Progenitor cell of endocrine pancreas (in vitro differentiated cells): ENCODE data around the gene TRIP6. TPM values are rescaled to one million over a fixed set of nuclear protein-coding genes. Genes with fewer than 3 reads are reported as not detected.

Experiments
- DNase-seq: peaks from one replicate; pipeline ENCODE4 v3.0.0; 2021; ENCODE audit warnings: low spot score; ENCODE audit not compliant: unreplicated experiment
- H3K27ac Mint-ChIP-seq: 2 replicates; pipeline ENCODE4 v1.8.0; 2021; ENCODE audit warnings: mild to moderate bottlenecking, moderate library complexity, mixed read lengths
- H3K27me3 Mint-ChIP-seq: 2 replicates; pipeline ENCODE4 v1.8.0; 2021; ENCODE audit warnings: mixed read lengths
- H3K36me3 Mint-ChIP-seq: 2 replicates; pipeline ENCODE4 v1.8.0; 2022; ENCODE audit warnings: mixed read lengths; ENCODE audit not compliant: insufficient read depth
- H3K4me1 Mint-ChIP-seq: 2 replicates; pipeline ENCODE4 v1.8.0; 2021; ENCODE audit warnings: low read depth, mixed read lengths
- H3K4me3 Mint-ChIP-seq: 2 replicates; pipeline ENCODE4 v1.8.0; 2021; ENCODE audit warnings: low read depth, mild to moderate bottlenecking, moderate library complexity, mixed read lengths
- H3K9me3 Mint-ChIP-seq: 2 replicates; pipeline ENCODE4 v1.8.0; 2021; ENCODE audit warnings: low read depth, mixed read lengths
- total RNA-seq: library from RNA; stranded (reverse); gene quantifications from 2 replicates; pipeline ENCODE4 v1.2.1, GENCODE V29; 2021
- TF ChIP-seq, protein P1 (sequence below): fragments of 200-600 bp; sonication (generic); IDR thresholded peaks from one replicate; pipeline ENCODE4 v1.5.0; 2021; ENCODE audit warnings: antibody characterized with exemption, mild to moderate bottlenecking; ENCODE audit not compliant: unreplicated experiment

Gene TRIP6
- total RNA-seq, 1 donor from 2014 or later, result 76.9 TPM

GRCh38 chr7:100863406-100863950, 3.7 kb upstream of the TRIP6 start:
- Mint-ChIP-seq H3K36me3 (peaks cover 14% of the 10 kb centered on the region), H3K27me3 (no peaks in the 10 kb centered on the region)

GRCh38 chr7:100864263-100864845, 2.8 kb upstream of the TRIP6 start:
- Mint-ChIP-seq H3K27ac (peak overlapping the region; percentile 45), H3K9me3 (no peaks in the 10 kb centered on the region), H3K36me3 (peaks cover 14% of the 10 kb centered on the region), H3K4me3 (no peak overlapping the region), H3K4me1 (peaks cover 7% of the 10 kb centered on the region), H3K27me3 (no peaks in the 10 kb centered on the region)
- TF ChIP-seq, protein P1, sequence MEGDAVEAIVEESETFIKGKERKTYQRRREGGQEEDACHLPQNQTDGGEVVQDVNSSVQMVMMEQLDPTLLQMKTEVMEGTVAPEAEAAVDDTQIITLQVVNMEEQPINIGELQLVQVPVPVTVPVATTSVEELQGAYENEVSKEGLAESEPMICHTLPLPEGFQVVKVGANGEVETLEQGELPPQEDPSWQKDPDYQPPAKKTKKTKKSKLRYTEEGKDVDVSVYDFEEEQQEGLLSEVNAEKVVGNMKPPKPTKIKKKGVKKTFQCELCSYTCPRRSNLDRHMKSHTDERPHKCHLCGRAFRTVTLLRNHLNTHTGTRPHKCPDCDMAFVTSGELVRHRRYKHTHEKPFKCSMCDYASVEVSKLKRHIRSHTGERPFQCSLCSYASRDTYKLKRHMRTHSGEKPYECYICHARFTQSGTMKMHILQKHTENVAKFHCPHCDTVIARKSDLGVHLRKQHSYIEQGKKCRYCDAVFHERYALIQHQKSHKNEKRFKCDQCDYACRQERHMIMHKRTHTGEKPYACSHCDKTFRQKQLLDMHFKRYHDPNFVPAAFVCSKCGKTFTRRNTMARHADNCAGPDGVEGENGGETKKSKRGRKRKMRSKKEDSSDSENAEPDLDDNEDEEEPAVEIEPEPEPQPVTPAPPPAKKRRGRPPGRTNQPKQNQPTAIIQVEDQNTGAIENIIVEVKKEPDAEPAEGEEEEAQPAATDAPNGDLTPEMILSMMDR, result no peak
- DNase-seq, result no peak

More at GRCh38 chr7:100863406-100863950, 3.7 kb upstream of the TRIP6 start:
- no peak for DNase-seq
- Mint-ChIP-seq H3K4me3 (no peak overlapping the region), H3K27ac (no peak overlapping the region), H3K9me3 (no peaks in the 10 kb centered on the region), H3K4me1 (peaks cover 7% of the 10 kb centered on the region)
- TF ChIP-seq, protein P1, result no peak

DNA sequence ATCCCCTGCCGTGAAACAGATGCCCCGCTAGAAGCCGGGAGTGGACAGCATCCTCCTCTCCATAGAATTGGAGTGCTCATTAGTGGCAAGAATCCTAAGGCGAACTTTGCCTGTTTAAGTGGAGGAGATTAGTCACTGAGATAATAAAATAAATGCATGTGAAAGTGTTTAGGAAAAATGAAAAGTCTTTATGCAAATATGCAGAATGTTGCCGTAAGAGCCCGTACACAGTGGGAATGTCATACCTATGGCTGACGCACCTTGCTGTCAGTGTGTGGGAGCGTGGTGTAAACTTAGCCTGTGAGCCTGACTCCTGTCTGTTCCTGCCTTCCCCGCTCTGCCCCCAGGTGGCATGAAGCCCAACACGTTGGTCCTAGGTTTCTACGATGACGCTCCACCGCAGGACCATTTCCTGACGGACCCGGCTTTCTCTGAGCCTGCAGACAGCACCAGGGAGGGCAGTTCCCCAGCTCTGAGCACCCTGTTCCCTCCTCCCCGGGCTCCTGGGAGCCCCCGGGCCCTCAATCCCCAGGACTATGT, 1.7 kb upstream of the TRIP6 start:
- H3K4me3 Mint-ChIP-seq, result no peak overlapping the region
- TF ChIP-seq, protein P1, result no peak
- H3K27me3 Mint-ChIP-seq, result no peaks in the 10 kb centered on the region
- no peaks in the 10 kb centered on the region for H3K9me3 Mint-ChIP-seq
- no peak for DNase-seq
- H3K36me3 Mint-ChIP-seq, result peaks cover 11% of the 10 kb centered on the region
- H3K4me1 Mint-ChIP-seq, result peaks cover 7% of the 10 kb centered on the region
- peak overlapping the region; percentile 59 for H3K27ac Mint-ChIP-seq

- Mint-ChIP-seq H3K36me3 (peaks cover 8% of the 10 kb centered on the region), H3K9me3 (no peaks in the 10 kb centered on the region), H3K27ac (no peak overlapping the region), H3K4me3 (peak overlapping the region; percentile 93), H3K27me3 (no peaks in the 10 kb centered on the region), H3K4me1 (peaks cover 7% of the 10 kb centered on the region)
- no peak for DNase-seq
- TF ChIP-seq, protein P1, result no peak
Measured at GRCh38 chr7:100865938-100866728, 1.1 kb upstream of the TRIP6 start.

- Mint-ChIP-seq H3K27me3 (no peaks in the 10 kb centered on the region), H3K27ac (peak overlapping the region; percentile 99), H3K4me3 (peak overlapping the region; percentile 93), H3K36me3 (peaks cover 11% of the 10 kb centered on the region), H3K4me1 (peaks cover 7% of the 10 kb centered on the region), H3K9me3 (no peaks in the 10 kb centered on the region)
- DNase-seq, result no peak
- TF ChIP-seq, protein P1, result no peak
Measured at GRCh38 chr7:100866729-100867039, 503 bp upstream of the TRIP6 start.
